ENCODE measurements around the gene ITPK1.

DNA sequence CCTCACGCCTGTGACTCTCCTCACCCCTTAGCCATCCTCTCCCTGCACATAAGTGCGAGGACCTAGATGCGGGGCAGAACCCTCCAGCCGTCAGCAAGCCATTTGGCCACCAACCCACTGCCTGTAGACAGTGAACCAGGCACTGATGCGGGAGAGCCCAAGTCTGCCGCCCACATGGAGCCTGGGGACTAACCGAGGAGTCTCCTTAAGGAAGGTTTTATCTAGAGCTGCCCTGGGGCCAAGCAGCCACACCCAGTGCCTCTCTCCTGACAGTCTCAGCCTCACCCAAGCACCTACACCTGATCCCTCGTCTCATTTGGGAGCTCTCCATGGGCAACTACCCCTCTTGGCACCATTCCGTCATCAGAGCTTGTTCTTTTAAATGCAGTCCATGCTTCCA, 120.1 kb downstream of the ITPK1 start:
- TF ChIP-seq CTCF (IDR thresholded peaks at IDR 0.05; ENCODE audit: low read depth, low read length) (no peak), EZH2phosphoT487 (IDR thresholded peaks at IDR 0.05; ENCODE audit: low read depth) (no peak)
